Renal cortical epithelial cell (primary cell): Measurements from ENCODE around the gene KLHL26. TPM values are rescaled to one million over a fixed set of nuclear protein-coding genes. Genes with fewer than 3 reads are reported as not detected.
A peak's percentile ranks its signal among the peaks of the same experiment; 100 is the strongest.
"Not testable (repeated sequence)": the region's sequence is repeated elsewhere in the genome, so short reads cannot be mapped to it uniquely, and the experiment has no call there.

ENCODE experiments used
- DNase-seq: peaks from one replicate; pipeline ENCODE4 v3.0.0-alpha.2; 2011; ENCODE audit warnings: low read depth
- total RNA-seq: library from RNA; depleted of rRNA; stranded (reverse); fragments of >200 nt; gene quantifications from 2 replicates; pipeline ENCODE4 v1.2.3, GENCODE V29; 2014

The KLHL26 gene, protein sequence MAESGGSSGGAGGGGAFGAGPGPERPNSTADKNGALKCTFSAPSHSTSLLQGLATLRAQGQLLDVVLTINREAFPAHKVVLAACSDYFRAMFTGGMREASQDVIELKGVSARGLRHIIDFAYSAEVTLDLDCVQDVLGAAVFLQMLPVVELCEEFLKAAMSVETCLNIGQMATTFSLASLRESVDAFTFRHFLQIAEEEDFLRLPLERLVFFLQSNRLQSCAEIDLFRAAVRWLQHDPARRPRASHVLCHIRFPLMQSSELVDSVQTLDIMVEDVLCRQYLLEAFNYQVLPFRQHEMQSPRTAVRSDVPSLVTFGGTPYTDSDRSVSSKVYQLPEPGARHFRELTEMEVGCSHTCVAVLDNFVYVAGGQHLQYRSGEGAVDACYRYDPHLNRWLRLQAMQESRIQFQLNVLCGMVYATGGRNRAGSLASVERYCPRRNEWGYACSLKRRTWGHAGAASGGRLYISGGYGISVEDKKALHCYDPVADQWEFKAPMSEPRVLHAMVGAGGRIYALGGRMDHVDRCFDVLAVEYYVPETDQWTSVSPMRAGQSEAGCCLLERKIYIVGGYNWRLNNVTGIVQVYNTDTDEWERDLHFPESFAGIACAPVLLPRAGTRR
- total RNA-seq: 2.3 and 13.9 TPM in 2 replicates

DNA sequence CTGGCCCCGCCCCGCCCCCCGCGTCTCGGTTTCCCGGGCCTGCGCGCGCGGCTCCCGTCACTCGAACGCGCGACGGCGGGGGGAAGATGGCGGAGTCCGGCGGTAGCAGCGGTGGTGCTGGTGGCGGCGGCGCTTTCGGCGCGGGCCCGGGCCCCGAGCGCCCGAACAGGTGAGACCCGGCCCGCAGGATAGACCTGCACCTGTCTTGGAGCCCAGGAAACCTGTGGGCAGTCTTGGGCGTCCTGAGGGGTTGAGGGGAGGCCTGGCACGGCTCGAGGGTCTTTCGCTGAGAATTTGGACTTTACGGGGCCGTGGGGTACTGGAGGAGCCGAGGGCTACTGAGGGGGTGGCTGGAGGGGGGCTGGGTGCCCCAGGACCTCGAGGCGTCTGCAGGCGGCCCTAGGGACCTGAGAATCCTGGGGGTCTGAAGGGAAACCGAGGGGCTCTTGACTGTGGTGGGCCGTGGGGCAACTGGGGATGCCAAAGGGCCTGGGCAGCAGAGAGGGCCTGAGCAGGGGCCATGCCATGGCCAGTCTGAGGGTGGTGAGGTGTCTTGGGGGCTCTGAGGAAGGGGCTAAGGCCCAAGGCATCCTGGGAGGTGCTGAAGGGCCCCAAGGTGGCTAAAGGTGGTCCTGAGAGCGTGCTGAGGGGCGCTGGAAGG lies at the start of gene KLHL26:
KLHL26 (plus strand) TSS at position 60 of the 661 bp plus-strand sequence; CDS start at position 87, 27 bp downstream.
- no peak for DNase-seq

DNA sequence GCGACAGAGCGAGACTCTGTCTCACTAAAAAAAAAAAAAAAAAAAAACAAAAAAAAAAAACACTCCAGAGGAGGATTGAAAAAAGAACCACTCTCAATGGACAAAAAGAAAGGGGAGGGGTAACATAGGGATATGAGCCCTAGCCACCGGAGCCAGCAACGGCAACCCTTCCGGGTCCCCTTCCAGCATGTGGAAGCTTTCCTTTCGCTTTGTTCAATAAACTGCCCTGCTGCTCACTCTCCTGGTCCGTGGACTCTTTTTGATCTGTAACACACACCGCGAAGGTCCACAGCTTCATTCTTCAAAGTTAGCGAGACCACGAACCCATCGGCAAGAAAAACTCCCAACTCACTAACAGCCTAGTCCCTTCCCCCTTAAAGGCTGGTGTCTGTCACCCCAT lies 49.3 kb upstream of the KLHL26 start:
- no peak for DNase-seq

DNA sequence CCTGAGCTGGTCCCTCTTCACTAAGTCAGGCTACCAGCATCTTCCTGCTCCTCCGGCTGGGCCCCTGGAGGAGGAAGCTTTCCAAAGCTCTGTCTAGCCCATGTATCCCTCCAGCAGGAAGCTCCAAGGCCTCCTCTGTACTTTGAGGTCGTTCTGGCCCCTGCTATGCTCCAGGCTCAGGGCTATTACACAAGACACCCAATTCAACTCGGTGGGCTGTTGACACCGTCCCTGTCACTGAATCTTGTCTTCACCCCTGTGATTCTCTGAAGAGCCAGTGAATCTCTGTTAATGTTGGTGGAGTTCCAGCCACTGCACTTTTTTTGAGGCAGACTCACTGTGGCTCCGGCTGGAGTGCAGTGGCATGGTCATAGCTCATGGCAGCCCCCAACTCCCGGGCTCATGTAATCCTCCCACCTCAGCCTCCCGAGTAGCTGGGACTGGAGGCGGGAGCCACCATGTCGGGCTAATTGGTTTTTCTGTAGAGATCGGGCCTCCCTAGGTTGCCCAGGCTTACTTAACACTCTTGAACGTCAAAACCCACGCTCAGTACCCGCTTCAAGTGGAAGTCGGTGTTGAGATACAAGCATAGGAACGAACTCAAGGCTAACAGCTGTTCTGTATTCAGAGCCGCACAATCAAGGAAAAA lies 48.7 kb upstream of the KLHL26 start:
- no peak for DNase-seq

DNA sequence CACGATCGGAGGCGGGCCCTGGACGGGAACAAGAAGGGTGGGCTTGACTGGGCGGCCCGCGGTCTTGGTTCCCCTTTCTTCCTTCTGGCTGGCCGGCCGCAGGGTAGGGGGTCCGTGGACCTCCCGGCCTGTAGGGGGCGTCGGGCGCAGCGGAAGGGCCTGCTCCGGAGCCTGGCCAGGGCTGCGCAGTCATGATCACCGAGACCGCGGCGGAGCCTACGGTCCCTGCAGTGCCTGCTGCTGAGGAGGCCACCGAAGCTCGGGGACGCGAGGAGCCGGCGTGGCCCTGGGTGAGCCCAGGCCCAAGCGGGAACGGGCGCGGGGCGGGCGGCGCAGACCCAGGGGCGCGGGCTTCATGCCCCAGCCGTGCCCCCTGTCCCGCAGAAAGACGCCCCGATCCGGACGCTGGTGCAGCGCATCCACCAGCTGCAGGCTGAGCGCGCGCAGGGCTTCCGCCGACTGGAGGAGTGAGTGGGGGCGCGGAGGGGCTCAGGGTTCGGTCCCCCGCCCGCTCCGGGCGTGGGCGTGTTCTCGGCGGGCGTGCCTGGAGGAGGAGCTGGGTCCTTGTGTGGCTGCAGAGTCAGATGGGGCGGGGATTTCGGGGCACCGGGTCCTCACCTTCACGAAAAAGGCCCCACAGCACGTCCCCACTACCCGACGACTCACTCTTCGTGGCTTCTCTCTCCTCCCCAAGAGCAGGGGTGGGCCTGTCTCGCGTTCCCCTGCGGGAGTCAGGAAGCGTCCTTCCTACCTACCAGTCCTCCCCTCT lies 48.0 kb upstream of the KLHL26 start, which contains the start of gene REX1BD:
REX1BD (plus strand) TSS at position 188 of the 769 bp plus-strand sequence; CDS start at position 192, 4 bp downstream.
- DNase-seq: peak; percentile 23

DNA sequence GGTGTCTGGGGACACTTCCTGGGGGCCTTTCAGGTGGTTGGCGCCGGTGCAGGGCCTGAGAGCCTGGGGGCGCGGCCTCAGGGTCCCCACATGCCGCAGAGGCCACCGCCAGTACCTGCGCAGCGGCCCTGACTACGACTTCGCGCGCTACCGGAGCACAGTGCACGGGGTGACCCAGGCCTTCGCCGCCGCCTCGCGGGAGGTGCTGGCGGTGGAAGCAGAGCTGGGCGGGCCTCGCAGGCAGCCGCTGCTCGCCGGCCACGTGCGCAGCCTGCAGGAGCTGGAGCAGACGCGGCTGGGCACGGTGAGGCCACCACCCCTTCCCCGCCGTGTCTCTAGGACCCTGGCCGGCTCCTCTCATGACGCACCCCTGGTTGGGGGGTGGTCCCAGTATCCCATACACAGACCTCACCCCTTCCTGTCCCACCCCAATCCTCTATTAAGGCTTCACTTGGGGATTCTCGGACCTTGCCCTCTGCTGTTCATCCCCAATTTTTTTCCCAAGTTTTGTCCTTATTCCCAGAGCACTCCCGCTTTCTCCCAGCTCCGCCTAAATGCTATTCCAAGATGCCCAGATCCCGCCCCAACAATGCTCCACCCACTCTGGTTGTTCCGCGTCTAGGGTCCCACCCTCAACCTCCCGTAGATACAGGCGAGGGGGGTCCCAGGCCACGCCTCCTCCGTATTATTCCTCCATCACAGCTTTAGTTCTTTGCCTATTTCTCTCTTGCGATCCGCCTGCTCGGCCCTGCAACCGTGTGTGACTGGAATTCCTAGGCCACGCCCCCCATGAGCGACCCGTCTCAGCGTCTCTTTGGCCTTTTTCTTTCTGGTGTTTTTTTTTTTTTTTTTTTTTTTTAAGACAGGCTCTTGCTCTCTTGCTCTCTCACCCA lies 47.2 kb upstream of the KLHL26 start:
- DNase-seq: peak; percentile 26

DNA sequence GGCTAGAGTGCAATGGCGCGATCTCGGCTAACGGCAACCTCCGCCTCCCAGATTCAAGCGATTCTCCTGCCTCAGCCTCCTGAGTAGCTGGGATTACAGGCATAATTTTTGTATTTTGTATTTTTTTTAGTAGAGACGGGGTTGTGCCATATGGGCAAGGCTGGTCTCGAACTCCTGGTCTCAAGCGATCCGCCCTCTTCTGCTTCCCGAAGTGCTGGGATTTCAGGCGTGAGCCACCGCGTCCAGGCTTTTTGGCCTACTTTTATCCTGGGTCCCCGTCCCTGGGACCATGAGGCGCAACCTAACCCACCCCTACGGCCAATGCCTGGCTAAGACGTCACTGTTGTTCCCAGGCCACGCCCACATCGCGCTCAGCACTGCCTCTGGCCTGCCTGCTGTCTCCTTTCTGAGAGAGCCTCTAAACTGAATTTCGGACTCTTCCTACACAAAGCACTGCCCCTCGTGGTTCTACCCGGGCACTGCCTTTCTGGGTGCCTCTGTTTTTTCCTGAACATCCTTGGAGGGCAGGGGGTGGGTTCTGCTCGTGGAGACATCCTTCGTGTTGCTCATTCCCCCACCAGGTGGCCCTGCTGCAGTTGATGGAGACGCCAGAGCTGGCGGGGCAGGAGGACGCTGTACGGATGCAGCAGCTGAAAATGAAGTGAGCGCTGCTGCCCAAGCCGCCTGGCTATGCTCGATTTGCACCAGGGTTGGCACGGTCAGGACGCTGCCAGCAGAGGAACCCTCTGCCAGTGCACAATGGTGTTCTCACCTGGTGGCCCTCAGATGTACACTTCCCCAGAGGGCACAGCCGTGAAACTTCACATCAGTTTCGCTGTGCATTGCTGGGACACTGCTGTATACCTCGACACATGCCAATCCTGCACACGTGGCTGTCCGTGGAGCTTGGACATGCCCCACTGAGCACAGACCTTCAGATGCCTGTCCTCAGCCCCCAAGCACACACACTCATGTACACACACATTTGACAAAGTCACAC lies 46.3 kb upstream of the KLHL26 start:
- no peak for DNase-seq

DNA sequence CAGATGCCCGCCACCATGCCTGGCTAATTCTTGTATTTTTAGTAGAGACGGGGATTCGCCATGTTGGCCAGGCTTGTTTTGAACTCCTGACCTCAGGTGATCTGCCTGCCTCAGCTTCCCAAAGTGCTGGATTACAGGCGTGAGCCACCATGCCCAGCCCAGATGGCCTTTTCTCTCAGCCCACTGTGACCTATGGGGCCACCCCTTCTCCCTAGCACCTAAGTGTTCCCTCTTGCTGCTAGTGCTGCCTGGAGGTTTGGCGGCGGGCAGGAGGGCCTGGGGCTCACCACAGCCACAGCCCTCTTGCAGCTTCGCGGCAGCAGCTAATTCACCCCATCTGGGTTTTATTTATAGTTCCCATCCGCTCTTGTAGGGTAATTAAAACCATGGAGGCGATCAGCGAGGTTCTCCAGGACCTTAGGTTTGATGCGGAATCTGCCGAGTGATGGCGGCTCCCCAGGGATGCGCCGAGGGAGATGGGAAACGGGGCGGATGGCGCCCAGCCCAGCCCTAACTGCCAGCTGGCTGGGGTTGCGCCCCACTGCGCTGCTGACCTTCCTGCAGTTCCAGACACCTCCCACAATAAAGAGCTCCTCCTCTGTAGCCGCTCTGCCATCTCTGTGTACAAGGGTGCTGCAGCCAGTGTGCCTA lies 45.0 kb upstream of the KLHL26 start:
- no peak for DNase-seq

DNA sequence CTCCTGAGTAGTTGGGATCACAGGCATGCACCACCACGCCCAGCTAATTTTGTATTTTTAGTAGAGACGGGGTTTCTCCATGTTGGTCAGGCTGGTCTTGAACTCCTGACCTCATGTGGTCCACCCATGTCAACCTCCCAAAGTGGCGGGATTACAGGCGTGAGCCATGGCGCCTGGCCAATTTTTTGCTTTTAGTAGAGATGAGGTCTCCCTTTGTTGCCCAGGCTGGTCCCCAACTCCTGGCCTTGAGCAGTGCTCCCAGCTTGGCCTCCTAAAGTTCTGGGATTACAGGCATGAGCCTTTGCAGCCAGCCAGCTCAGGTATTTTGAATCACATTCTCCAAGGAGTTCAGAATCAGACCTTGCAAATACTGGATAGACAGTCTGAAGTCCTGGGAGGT lies 44.1 kb upstream of the KLHL26 start:
- DNase-seq: not testable (repeated sequence)

DNA sequence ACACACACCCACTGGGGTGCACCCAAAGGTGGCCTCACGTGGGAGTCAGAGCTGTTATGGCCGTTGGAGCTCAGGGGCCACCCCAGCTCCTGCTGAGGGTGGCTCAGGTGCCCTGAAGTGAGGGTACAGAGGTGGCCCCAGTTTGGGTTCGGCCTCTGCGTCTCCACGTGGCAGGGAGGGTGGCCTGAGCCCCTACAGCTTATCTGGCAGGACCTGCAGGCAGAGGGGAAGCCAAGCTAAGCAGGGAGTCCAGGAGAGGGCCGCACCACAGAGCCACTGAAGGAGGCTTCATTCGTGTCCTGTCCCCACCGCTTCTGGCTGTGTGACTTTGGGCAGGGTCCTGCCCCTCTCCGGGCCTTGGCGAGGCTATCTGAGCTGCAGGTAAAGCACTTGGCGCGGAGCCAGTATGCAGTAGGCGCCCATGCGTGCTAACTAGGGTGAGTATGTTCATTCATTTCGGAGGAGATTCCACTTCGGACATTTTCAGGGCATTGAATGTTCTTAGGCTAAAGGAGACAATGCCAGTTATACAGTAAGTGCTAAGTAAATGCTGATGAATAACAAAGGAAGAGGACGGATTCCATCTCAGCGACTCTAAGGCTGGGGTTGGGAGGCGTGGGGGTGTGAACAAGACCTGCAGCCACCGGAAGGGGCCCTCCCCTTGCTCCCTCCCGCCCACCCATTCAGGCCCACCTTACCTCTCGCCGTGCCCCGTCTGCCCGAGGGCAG lies 43.3 kb upstream of the KLHL26 start:
- no peak for DNase-seq

DNA sequence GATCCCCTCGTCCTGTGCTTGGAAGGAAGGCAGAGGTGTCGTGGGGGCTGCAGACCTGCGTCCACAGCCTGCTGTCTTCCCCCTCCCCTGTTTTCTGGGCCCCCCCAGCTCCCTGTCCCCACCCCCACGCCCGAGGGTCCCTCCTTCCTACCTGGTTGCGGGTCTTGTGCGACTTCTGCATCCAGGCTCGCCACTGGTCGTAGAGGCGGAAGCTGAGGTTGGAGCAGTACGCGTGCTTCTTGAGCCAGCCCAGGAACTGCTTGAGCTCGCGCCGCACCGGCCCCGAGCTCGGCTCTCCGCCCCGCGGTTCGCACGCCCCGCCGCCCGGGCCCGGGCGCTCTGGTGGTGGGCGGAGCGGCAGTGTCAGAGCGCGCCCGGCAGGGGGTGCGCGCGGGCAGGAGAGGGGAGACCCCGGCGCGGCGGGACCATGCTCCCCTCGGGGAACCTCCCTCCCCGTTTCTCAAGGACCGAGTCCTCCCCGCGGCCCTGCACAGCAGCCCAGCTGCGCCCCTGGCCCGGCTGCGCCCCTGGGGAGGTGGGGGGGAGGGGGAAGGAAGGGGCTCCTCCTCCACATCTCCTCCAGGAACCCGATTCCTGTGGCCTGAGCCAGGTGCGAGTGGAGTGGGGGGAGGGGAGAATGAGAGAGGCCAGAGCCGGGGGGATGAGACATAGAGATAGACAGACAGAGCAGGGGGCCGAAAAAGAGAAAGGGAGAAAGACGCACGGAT lies 42.6 kb upstream of the KLHL26 start:
- DNase-seq: peak; percentile 48

DNA sequence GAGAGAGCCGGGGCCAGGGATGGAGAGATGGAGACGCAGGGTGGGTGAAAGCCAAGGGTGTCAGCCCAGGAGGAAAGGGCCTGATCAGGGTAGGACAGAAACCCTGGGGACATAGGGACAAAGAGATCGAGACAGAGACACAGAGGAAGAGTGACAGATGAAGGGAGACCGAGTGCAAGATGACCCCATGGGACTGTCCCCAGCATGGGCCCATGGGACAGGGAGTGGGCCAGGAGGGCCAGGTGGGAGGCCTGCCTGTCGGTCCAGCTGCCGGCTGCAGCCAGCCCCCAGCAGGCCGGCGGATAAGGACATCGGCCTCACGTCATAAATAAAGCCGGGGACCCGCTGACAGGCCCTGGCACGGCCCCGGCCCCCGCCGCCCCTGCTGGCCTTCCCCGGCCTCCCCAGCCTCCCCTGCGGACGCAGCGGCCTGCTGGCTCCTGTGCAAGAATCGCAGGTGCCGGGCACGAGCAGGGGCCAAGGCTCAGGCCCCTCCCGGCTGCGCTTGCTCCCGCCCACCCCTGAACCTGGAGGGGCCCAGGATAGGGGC lies 41.9 kb upstream of the KLHL26 start:
- DNase-seq: no peak

DNA sequence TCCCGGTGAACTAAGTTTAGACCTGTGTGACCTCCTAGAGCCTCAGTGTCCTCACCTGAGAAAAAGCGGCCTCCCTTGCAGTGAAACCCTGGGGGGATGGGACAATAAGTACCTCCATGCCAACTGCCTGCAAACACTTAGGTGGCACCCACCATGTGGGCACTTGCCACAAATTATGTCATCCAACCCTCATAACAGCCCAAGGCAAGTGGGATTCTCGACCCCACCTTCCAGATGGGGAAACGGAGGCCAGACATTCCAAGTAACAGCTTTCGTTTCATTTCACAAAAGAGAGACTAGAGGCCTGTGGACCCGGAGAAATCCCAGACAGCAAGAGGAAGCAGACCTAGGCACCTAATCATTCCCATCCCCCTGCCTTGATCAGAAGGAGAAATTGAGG lies 41.4 kb upstream of the KLHL26 start:
- no peak for DNase-seq

DNA sequence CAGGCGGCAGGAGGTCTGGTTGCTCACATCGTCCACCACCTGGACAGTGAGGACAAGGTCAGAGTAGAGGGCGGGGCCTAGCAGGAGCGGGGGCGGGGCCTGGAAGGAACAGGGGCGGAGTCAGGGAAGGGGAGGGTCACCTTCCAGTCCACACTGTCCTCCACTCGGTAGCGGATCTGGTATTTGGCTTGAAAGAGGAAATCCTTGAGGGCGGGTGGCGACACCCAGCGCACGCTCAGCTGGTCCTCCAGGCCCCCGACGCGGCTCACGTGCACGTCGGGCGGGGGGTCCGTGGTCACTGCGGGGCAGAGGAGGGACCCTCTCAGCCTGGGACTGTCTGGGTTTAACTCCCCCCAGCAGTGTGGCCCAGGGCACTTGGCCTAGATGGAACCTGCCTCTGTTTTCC lies 40.1 kb upstream of the KLHL26 start:
- no peak for DNase-seq

DNA sequence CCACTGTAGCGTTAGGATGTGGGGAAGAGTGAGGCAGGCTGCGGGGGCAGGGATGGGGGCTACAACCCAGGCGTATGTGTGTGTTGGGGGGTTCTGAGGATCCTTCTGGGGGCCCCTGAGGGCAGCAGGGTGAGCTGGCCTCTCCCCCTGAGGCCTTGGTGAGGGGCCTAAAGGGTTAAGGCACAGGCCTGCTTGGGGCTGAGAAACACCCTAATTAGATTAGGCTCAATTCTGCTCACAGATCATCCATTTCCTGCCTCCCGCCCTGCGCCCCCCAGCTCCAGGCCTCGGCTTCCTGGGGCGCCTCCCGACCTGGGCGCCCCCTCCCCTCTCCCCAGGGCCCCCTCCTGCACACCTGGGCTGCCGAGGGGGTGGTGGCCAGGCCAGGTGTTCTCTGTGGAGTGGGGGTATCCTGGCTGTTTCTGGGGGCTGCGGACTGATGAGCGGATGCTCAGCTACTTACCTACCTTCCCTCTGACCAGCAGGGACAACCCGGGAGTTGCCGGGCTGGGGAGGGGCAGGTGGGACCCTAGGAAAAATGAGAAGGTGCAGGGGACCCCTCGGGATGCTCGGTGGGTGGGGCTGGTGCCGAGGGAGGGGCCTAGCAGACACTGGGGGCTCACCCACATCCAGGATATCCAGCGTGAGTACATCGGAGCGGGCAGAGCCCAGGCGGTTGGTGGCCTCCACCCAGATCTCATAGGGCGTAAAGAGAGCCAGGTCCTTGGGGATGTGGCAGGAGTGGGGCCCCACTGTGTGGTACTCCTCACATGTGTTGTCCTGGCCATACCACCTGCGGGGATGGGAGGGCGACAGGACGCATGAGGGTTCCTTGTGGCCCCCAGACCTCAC lies 38.8 kb upstream of the KLHL26 start:
- DNase-seq: no peak

DNA sequence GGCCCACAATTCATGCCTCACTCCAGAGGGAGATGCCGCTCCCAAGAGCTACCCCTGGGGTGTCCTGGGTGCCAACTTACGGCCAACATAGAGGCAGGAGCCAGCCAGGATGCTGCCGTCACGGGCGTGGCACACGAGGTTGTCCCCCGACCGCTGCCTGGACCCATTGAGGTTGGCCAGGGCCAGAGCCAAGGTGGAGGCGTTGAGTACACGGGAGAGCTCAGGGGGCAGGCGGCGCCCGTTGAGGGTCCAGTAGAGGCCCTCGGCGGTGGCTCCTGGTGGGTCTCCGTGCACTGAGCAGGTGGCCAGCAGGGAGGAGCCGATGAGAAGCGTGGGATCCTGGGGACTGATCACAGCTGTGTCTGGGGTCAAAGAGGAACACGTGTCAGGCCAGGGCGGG lies 37.3 kb upstream of the KLHL26 start:
- no peak for DNase-seq
